ENCODE measurements around the gene OTX1. TPM values are rescaled to one million over a fixed set of nuclear protein-coding genes. Genes with fewer than 3 reads are reported as not detected.

Gene OTX1
- total and polyA plus RNA-seq, 10 of the 15 experiments (the other 5 are each of a cell fraction or from before 2014, with no cell fraction given) = 0.04 to 0.67 (median 0.23) TPM; not detected in 2

- no peak for TF ChIP-seq FOXK2 (IDR thresholded peaks at IDR 0.05)
- TF ChIP-seq HDAC2 (IDR thresholded peaks at IDR 0.05) = no peak
- no peak for TF ChIP-seq MLLT1 (IDR thresholded peaks at IDR 0.05)
- TF ChIP-seq CHD2 (IDR thresholded peaks at IDR 0.05; ENCODE audit: borderline replicate concordance, low read depth, low read length) = no peak
- Histone ChIP-seq H3K4me1 (ENCODE audit: control insufficient read depth, insufficient read depth, low read length) (no peaks in the 10 kb centered on the region), H2AFZ (ENCODE audit: control insufficient read depth, low read depth, low read length) (no peak overlapping the region), H3K27me3 (replicated peaks in 1 of 2; ENCODE audit: control insufficient read depth in 2 of 2, insufficient read depth in 2 of 2, low read length in 1 of 2) (no peaks in the 10 kb centered on the region), H3K27ac (ENCODE audit: control insufficient read depth, insufficient read depth) (no peak overlapping the region), H3K79me2 (ENCODE audit: control insufficient read depth, insufficient read depth, low read length) (no peaks in the 10 kb centered on the region), H3K9ac (ENCODE audit: control insufficient read depth, insufficient read depth, low read length) (no peak overlapping the region), H3K4me2 (ENCODE audit: control insufficient read depth, insufficient read depth) (no peak overlapping the region), H3K36me3 (ENCODE audit: control insufficient read depth in 2 of 2, insufficient read depth in 2 of 2, low read length in 1 of 2) (no peaks in the 10 kb centered on the region), H3K9me3 (replicated peaks; ENCODE audit: control insufficient read depth, insufficient read depth, low read length) (no peaks in the 10 kb centered on the region), H4K20me1 (ENCODE audit: control insufficient read depth, insufficient read depth) (no peaks in the 10 kb centered on the region), H3K4me3 (no peak overlapping the region)
- FAIRE-seq (no peak), DNase-seq (ENCODE audit: low read depth, low spot score) (no peak), ATAC-seq (no peak)
- SMC1A ChIA-PET (ENCODE audit: uncharacterized antibody, unreplicated experiment) = interaction anchor here (1.3 kb wide), 1 partner anchor 11 kb away, joined by 5 read pairs; no protein-coding TSS in a partner anchor
- intact Hi-C loops (cut with micrococcal nuclease; ENCODE audit: unreplicated experiment) (no loop called here), in situ Hi-C loops (cut with MboI) (no loop called here)
- BruUV-seq (replicated peaks) = no TSS peak
- POLR2A ChIA-PET = no interaction called here
- WGBS (ENCODE audit: insufficient coverage, insufficient replicate concordance, low lambda C conversion rate, missing lambda C conversion rate) = 100% methylated on average over 1 of the region's 1 CpG
- CTCF ChIA-PET = interaction anchor here (0.8 to 1.2 kb wide), 2 partner anchors 446 to 583 kb away, joined by 3 read pairs; no protein-coding TSS in a partner anchor
- RAD21 ChIA-PET (ENCODE audit: unreplicated experiment) = no interaction called here
Observed at GRCh38 chr2:63040586-63040985, 10.0 kb upstream of the OTX1 start.

GRCh38 chr2:63041592-63041991 lies 9.0 kb upstream of the OTX1 start:
- no peaks in the 10 kb centered on the region for H3K4me1 ChIP-seq (ENCODE audit: control insufficient read depth, insufficient read depth, low read length)
- no peak overlapping the region for H2AFZ ChIP-seq (ENCODE audit: control insufficient read depth, low read depth, low read length)
- no peaks in the 10 kb centered on the region for H3K79me2 ChIP-seq (ENCODE audit: control insufficient read depth, insufficient read depth, low read length)
- H3K27ac ChIP-seq (ENCODE audit: control insufficient read depth, insufficient read depth) = no peak overlapping the region
- 100% methylated on average over 1 of the region's 1 CpG for WGBS (ENCODE audit: insufficient coverage, insufficient replicate concordance, low lambda C conversion rate, missing lambda C conversion rate)
- ChIA-PET SMC1A (ENCODE audit: uncharacterized antibody, unreplicated experiment) (interaction anchor here (1.1 to 1.9 kb wide), 2 partner anchors 8 to 83 kb away, joined by 5 to 7 read pairs; no protein-coding TSS in a partner anchor), CTCF (interaction anchor here (0.8 kb wide), 1 partner anchor 445 kb away, joined by 3 read pairs; no protein-coding TSS in a partner anchor), POLR2A (no interaction called here), RAD21 (ENCODE audit: unreplicated experiment) (no interaction called here)
- H3K4me3 ChIP-seq = no peak overlapping the region
- H3K36me3 ChIP-seq (ENCODE audit: control insufficient read depth in 2 of 2, insufficient read depth in 2 of 2, low read length in 1 of 2) = no peaks in the 10 kb centered on the region
- H3K9ac ChIP-seq (ENCODE audit: control insufficient read depth, insufficient read depth, low read length) = no peak overlapping the region
- FAIRE-seq = peak; percentile 62
- intact Hi-C loops (cut with micrococcal nuclease; ENCODE audit: unreplicated experiment) (no loop called here), in situ Hi-C loops (cut with MboI) (no loop called here)
- ATAC-seq = no peak
- H3K4me2 ChIP-seq (ENCODE audit: control insufficient read depth, insufficient read depth) = no peak overlapping the region
- TF ChIP-seq ESRRA (IDR thresholded peaks at IDR 0.05; ENCODE audit: low read length) (no peak), MLLT1 (IDR thresholded peaks at IDR 0.05) (no peak), YY1 (IDR thresholded peaks at IDR 0.05; ENCODE audit: low read depth, low read length) (no peak), SIX5 (IDR thresholded peaks at IDR 0.05; ENCODE audit: low read depth, low read length, severe bottlenecking) (no peak), CHD4 (IDR thresholded peaks at IDR 0.05) (no peak), PAX5 (IDR thresholded peaks at IDR 0.05; ENCODE audit: borderline replicate concordance, low read depth, low read length) (no peak), ATF7 (IDR thresholded peaks at IDR 0.05; ENCODE audit: low read depth) (no peak), FOXK2 (IDR thresholded peaks at IDR 0.05) (no peak), ZNF207 (IDR thresholded peaks at IDR 0.05; ENCODE audit: borderline replicate concordance) (no peak)
- no TSS peak for BruUV-seq (replicated peaks)
- no peaks in the 10 kb centered on the region for H4K20me1 ChIP-seq (ENCODE audit: control insufficient read depth, insufficient read depth)
- H3K27me3 ChIP-seq (replicated peaks in 1 of 2; ENCODE audit: control insufficient read depth in 2 of 2, insufficient read depth in 2 of 2, low read length in 1 of 2) = no peaks in the 10 kb centered on the region
- no peak for DNase-seq (ENCODE audit: low read depth, low spot score)
- H3K9me3 ChIP-seq (replicated peaks; ENCODE audit: control insufficient read depth, insufficient read depth, low read length) = no peaks in the 10 kb centered on the region
